HG03520 (cell line): ENCODE data around the gene SIDT2.
"Not testable (repeated sequence)": the region's sequence is repeated elsewhere in the genome, so short reads cannot be mapped to it uniquely, and the experiment has no call there.

Experiments used
- ATAC-seq: cut with Tn5 transposase; IDR thresholded peaks from one replicate; pipeline ENCODE4 v1.9.1; 2021; ENCODE audit warnings: mild to moderate bottlenecking, moderate library complexity; ENCODE audit not compliant: unreplicated experiment

SIDT2 gene

GRCh38 chr11:117201658-117202305 lies 23.2 kb downstream of the SIDT2 start:
- ATAC-seq, result no peak

- ATAC-seq, result no peak
Measured at GRCh38 chr11:117202386-117203068, 24.0 kb downstream of the SIDT2 start.

- ATAC-seq, result no peak
Measured at GRCh38 chr11:117203069-117203407, 24.5 kb downstream of the SIDT2 start.

- ATAC-seq, result no peak
Measured at GRCh38 chr11:117204283-117205080, 25.9 kb downstream of the SIDT2 start.

- ATAC-seq, result no peak
Measured at GRCh38 chr11:117205211-117205818, 26.8 kb downstream of the SIDT2 start.

- ATAC-seq, result not testable (repeated sequence)
Measured at GRCh38 chr11:117206111-117206510, 27.6 kb downstream of the SIDT2 start.

- ATAC-seq, result not testable (repeated sequence)
Measured at GRCh38 chr11:117206859-117207258, 28.3 kb downstream of the SIDT2 start.

- not testable (repeated sequence) for ATAC-seq
Measured at GRCh38 chr11:117207481-117207880, 28.9 kb downstream of the SIDT2 start.

GRCh38 chr11:117208710-117209109 lies 30.2 kb downstream of the SIDT2 start:
- not testable (repeated sequence) for ATAC-seq

GRCh38 chr11:117209351-117210125 lies 31.0 kb downstream of the SIDT2 start:
- not testable (repeated sequence) for ATAC-seq

- no peak for ATAC-seq
Measured at GRCh38 chr11:117210620-117211019, 32.1 kb downstream of the SIDT2 start.

GRCh38 chr11:117212697-117213355 lies 34.3 kb downstream of the SIDT2 start:
- ATAC-seq, result no peak

GRCh38 chr11:117214404-117215110 lies 36.0 kb downstream of the SIDT2 start:
- no peak for ATAC-seq

- ATAC-seq, result no peak
Measured at GRCh38 chr11:117217141-117218084, 38.9 kb downstream of the SIDT2 start.

- no peak for ATAC-seq
Measured at GRCh38 chr11:117218133-117218915, 39.8 kb downstream of the SIDT2 start.

GRCh38 chr11:117219001-117219400 lies 40.5 kb downstream of the SIDT2 start:
- no peak for ATAC-seq

- no peak for ATAC-seq
Measured at GRCh38 chr11:117219455-117219854, 40.9 kb downstream of the SIDT2 start.

- ATAC-seq, result no peak
Measured at GRCh38 chr11:117219995-117220394, 41.5 kb downstream of the SIDT2 start.
